ENCODE results near the gene GMDS. TPM values are rescaled to one million over a fixed set of nuclear protein-coding genes. Genes with fewer than 3 reads are reported as not detected.

The GMDS gene
- total and polyA plus RNA-seq, 2 of the 4 experiments (the other 2 are of a cell fraction): 7.3 to 21.9 TPM

GRCh38 chr6:1711136-1711535 lies 534.3 kb downstream of the GMDS start:
- H2BK120ac ChIP-seq (ENCODE audit: low read depth, low read length): no peak overlapping the region
- H2AK5ac ChIP-seq (ENCODE audit: low read depth, low read length): no peak overlapping the region
- ChIA-PET CTCF (no interaction called here), POLR2A (ENCODE audit: unreplicated experiment) (no interaction called here)
- no peaks in the 10 kb centered on the region for H3K4me1 ChIP-seq (ENCODE audit: control insufficient read depth, insufficient read depth, low read length)
- H3K23ac ChIP-seq (ENCODE audit: low read depth, low read length): no peak overlapping the region
- H2BK15ac ChIP-seq (ENCODE audit: low read depth, low read length): no peak overlapping the region
- H4K20me1 ChIP-seq (ENCODE audit: insufficient read depth, low read length): no peaks in the 10 kb centered on the region
- no peak overlapping the region for H2BK5ac ChIP-seq (ENCODE audit: low read depth, low read length, poor library complexity, severe bottlenecking)
- 0 out of 2 replicates have a peak, but pooled peaks cover 7% of the 10 kb centered on the region for H3K9me1 ChIP-seq (ENCODE audit: insufficient read depth, low read length)
- no peak overlapping the region for H3K56ac ChIP-seq (ENCODE audit: extremely low read depth, insufficient read depth, low read length)
- no peak overlapping the region for H3K9ac ChIP-seq (ENCODE audit: low read depth, low read length)
- no peaks in the 10 kb centered on the region for H3K79me1 ChIP-seq (ENCODE audit: low read depth in 1 of 2, low read length in 2 of 2)
- no peak overlapping the region for H3K4me3 ChIP-seq (ENCODE audit: insufficient read depth, low read depth, low read length)
- no peak overlapping the region for H3K4me2 ChIP-seq (ENCODE audit: low read depth, low read length)
- TF ChIP-seq CTCF (conservative IDR thresholded peaks at IDR 0.05; ENCODE audit: low read depth, low read length): no peak
- TF ChIP-seq CEBPB (IDR thresholded peaks at IDR 0.05; ENCODE audit: low read depth, low read length): no peak
- dilution Hi-C loops (cut with HindIII; ENCODE audit: low sequenced_read_pairs, unreplicated experiment): no loop called here
- no peak overlapping the region for H2BK20ac ChIP-seq (ENCODE audit: low read depth, low read length)
- BruUV-seq (replicated peaks): no TSS peak
- ATAC-seq (ENCODE audit: low read depth): no peak
- no peak overlapping the region for H3K14ac ChIP-seq (replicated peaks; ENCODE audit: low read depth, low read length)
- H3K18ac ChIP-seq (ENCODE audit: low read depth, low read length): no peak overlapping the region
- H4K8ac ChIP-seq (ENCODE audit: low read depth in 2 of 2, low read length in 2 of 2): no peak overlapping the region
- no peaks in the 10 kb centered on the region for H3K27me3 ChIP-seq (ENCODE audit: control insufficient read depth, insufficient read depth, low read length)
- H3K27ac ChIP-seq (ENCODE audit: insufficient read depth, low read length): no peak overlapping the region
- no peak overlapping the region for H4K91ac ChIP-seq (ENCODE audit: insufficient read depth, low read depth, low read length)
- H2AK9ac ChIP-seq (replicated peaks; ENCODE audit: low read depth, low read length, poor library complexity): no peak overlapping the region
- H3K36me3 ChIP-seq (ENCODE audit: control insufficient read depth, insufficient read depth, low read length): no peaks in the 10 kb centered on the region
- H3K9me3 ChIP-seq (ENCODE audit: control insufficient read depth, insufficient read depth, low read length): no peaks in the 10 kb centered on the region
- 73% methylated on average over 4 of the region's 6 CpGs; no CpG with 5 or more reads in 1 of the 2 experiments for WGBS, 2 experiments (ENCODE audit: extremely low coverage in 2 of 2, insufficient read length in 1 of 2)
- H3K4ac ChIP-seq (ENCODE audit: low read depth, low read length): no peak overlapping the region
- intact Hi-C loops (cut with micrococcal nuclease): no loop called here
- DNase-seq: no peak
- H4K5ac ChIP-seq (ENCODE audit: low read depth, low read length): no peak overlapping the region
- in situ Hi-C loops (cut with MboI; ENCODE audit: low sequenced_read_pairs): no loop called here
- no peak overlapping the region for H2AFZ ChIP-seq (replicated peaks; ENCODE audit: low read length, poor library complexity)
